MCF 10A (cell line): Measurements from ENCODE around the gene IGBP1. TPM values are rescaled to one million over a fixed set of nuclear protein-coding genes. Genes with fewer than 3 reads are reported as not detected.

ENCODE experiments used
- BruUV-seq: library from RNA; stranded (reverse); fragments of 400-500 nt; replicated peaks from 2 replicates; lab custom pipeline; 2021; lab: Mats Ljungman, UMichigan
- CTCF ChIA-PET: fragments of 300-600 bp; sonication (Branson Sonifier 250); formaldehyde crosslinking; extraction: SDS; loops from one replicate; lab custom pipeline; 2021; ENCODE audit warnings: antibody characterized with exemption, inconsistent platforms; lab: Yijun Ruan, JAX
- POLR2A ChIA-PET: fragments of 300-600, 350-650 bp; sonication (Branson Sonifier 250); formaldehyde crosslinking; extraction: SDS; loops from one replicate; lab custom pipeline; 2020; ENCODE audit warnings: antibody characterized with exemption, inconsistent platforms; lab: Yijun Ruan, JAX
- DNase-seq: peaks from one replicate; pipeline ENCODE4 v3.0.0-alpha.2; 2018; ENCODE audit not compliant: unreplicated experiment
- H3K27ac Mint-ChIP-seq: one replicate; pipeline ENCODE4 v1.8.0; 2022; ENCODE audit warnings: mild to moderate bottlenecking, low read depth, mixed read lengths; ENCODE audit not compliant: unreplicated experiment
- H3K27me3 Mint-ChIP-seq: one replicate; pipeline ENCODE4 v1.8.0; 2022; ENCODE audit warnings: mixed read lengths; ENCODE audit not compliant: insufficient read depth, unreplicated experiment
- H3K36me3 Mint-ChIP-seq: one replicate; pipeline ENCODE4 v1.8.0; 2022; ENCODE audit warnings: mild to moderate bottlenecking, moderate library complexity, mixed read lengths; ENCODE audit not compliant: insufficient read depth, unreplicated experiment
- H3K4me1 Mint-ChIP-seq: one replicate; pipeline ENCODE4 v1.8.0; 2022; ENCODE audit warnings: mixed read lengths; ENCODE audit not compliant: insufficient read depth, unreplicated experiment
- H3K4me3 Mint-ChIP-seq: one replicate; pipeline ENCODE4 v1.8.0; 2022; ENCODE audit warnings: mild to moderate bottlenecking, moderate library complexity, mixed read lengths; ENCODE audit not compliant: unreplicated experiment
- H3K9me3 Mint-ChIP-seq: one replicate; pipeline ENCODE4 v1.8.0; 2022; ENCODE audit warnings: mixed read lengths; ENCODE audit not compliant: unreplicated experiment
- intact Hi-C: fragments of 100-400 bp; cut with micrococcal nuclease; formaldehyde crosslinking; loops from 2 replicates; pipeline ENCODE4 v1.14.1; 2022
- total RNA-seq: library from RNA; stranded (reverse); gene quantifications from 2 replicates; pipeline ENCODE4 v1.2.3, GENCODE V29; 2022
- TF ChIP-seq, protein P1 (sequence below): fragments of 200-600 bp; IDR thresholded peaks from one replicate; pipeline ENCODE4 v1.8.0; 2022; ENCODE audit warnings: antibody characterized with exemption, mild to moderate bottlenecking; ENCODE audit not compliant: unreplicated experiment

IGBP1 gene
- total RNA-seq, 1 experiment from 2014 or later, result 36.3 TPM

GRCh38 chrX:70088751-70089150 is 44.5 kb upstream of the IGBP1 start:
- no peak overlapping the region for H3K27ac Mint-ChIP-seq
- DNase-seq, result no peak
- TF ChIP-seq, protein P1, sequence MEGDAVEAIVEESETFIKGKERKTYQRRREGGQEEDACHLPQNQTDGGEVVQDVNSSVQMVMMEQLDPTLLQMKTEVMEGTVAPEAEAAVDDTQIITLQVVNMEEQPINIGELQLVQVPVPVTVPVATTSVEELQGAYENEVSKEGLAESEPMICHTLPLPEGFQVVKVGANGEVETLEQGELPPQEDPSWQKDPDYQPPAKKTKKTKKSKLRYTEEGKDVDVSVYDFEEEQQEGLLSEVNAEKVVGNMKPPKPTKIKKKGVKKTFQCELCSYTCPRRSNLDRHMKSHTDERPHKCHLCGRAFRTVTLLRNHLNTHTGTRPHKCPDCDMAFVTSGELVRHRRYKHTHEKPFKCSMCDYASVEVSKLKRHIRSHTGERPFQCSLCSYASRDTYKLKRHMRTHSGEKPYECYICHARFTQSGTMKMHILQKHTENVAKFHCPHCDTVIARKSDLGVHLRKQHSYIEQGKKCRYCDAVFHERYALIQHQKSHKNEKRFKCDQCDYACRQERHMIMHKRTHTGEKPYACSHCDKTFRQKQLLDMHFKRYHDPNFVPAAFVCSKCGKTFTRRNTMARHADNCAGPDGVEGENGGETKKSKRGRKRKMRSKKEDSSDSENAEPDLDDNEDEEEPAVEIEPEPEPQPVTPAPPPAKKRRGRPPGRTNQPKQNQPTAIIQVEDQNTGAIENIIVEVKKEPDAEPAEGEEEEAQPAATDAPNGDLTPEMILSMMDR, result no peak

DNA sequence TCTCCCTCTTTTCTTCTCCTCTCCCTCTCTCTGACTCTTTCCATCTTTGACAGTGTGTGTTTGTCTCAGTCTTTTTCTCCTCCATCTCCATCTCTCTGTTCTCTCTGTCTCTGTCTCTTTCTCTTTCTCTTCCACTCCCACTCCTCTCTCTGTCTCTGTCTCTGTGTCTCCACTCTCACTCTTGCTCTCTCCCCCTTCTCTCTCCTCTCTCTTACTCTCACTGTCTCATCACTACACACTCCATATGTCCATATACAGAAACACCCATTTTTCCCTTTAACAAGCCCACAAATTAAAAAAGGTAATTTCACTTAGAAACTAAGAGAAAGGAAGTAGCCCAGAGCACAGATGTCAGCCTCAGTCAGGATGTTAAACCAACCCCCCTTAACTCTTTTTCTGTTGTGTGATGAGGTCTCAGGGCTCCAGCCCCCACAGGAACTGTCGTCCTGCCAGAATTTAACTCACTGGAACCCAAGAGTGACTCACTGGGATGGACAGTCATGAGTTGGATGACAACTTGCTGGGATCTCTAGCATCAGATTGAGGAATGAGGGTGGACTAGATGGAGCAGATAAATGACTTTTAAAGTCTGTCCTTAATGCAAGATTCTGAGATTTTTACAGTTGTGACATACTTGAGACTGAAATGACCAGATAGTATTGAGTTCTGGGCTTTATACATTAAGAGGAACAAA is 43.5 kb upstream of the IGBP1 start:
- intact Hi-C loops, result no loop called here
- ChIA-PET POLR2A (no interaction called here), CTCF (interaction anchor here (0.5 to 4.8 kb wide), 2 partner anchors 7 to 60 kb away, joined by 3 to 26 read pairs; no protein-coding TSS in a partner anchor)
- no TSS peak for BruUV-seq
- Mint-ChIP-seq H3K27ac (no peak overlapping the region), H3K9me3 (no peaks in the 10 kb centered on the region), H3K4me1 (no peaks in the 10 kb centered on the region), H3K36me3 (no peaks in the 10 kb centered on the region), H3K27me3 (peaks cover 27% of the 10 kb centered on the region), H3K4me3 (no peak overlapping the region)
- peak; percentile 15 for DNase-seq
- TF ChIP-seq, protein P1, result no peak

More at GRCh38 chrX:70088751-70089150, 44.5 kb upstream of the IGBP1 start:
- Mint-ChIP-seq H3K27me3 (peaks cover 37% of the 10 kb centered on the region), H3K4me3 (no peak overlapping the region), H3K9me3 (no peaks in the 10 kb centered on the region), H3K4me1 (no peaks in the 10 kb centered on the region), H3K36me3 (no peaks in the 10 kb centered on the region)
- CTCF ChIA-PET, result interaction anchor here (0.6 to 4.8 kb wide), 3 partner anchors 8 to 470 kb away, joined by 3 to 26 read pairs (median 4); no protein-coding TSS in a partner anchor
- intact Hi-C loops, result no loop called here
- POLR2A ChIA-PET, result no interaction called here
- BruUV-seq, result no TSS peak

- no peak for DNase-seq
- intact Hi-C loops, result no loop called here
- Mint-ChIP-seq H3K9me3 (no peaks in the 10 kb centered on the region), H3K27me3 (peaks cover 37% of the 10 kb centered on the region), H3K4me1 (no peaks in the 10 kb centered on the region), H3K27ac (no peak overlapping the region), H3K4me3 (no peak overlapping the region), H3K36me3 (no peaks in the 10 kb centered on the region)
- TF ChIP-seq, protein P1, result no peak
- POLR2A ChIA-PET, result no interaction called here
- CTCF ChIA-PET, result interaction anchor here (0.6 to 7.1 kb wide), 7 partner anchors 41 to 649 kb away, joined by 3 to 92 read pairs (median 5); no protein-coding TSS in a partner anchor
- BruUV-seq, result no TSS peak
Observed at GRCh38 chrX:70092247-70092646, 41.0 kb upstream of the IGBP1 start.

DNA sequence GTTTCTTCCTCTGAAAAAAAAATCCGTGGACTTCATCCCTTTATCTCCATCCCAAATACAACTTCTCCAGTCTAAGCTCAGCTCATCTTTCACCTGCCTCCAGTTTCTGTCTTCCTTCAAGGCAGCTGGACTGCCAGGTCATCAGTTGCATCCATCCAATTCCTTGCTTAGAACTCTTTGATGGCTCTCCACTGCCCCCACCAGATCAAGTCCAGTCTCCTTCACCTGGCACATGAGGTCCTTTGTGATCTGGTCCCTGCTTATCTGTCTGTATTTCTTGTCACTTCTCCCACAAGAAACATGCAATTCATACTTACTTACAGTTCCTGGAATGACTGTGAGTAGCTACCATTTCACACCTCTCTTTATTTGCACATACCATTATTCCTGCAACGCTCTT is 37.2 kb upstream of the IGBP1 start:
- DNase-seq, result peak; percentile 51
- intact Hi-C loops, result loop anchor here (5.0 kb wide), 6 partner anchors 64 to 1274 kb away; partner anchors contain the start of gene EDA
- no TSS peak for BruUV-seq

More for the DNA sequence above, 37.2 kb upstream of the IGBP1 start:
- POLR2A ChIA-PET, result interaction anchor here (0.7 to 1.3 kb wide), 2 partner anchors 237 to 603 kb away, joined by 6 read pairs; no protein-coding TSS in a partner anchor
- H3K27me3 Mint-ChIP-seq, result peaks cover 24% of the 10 kb centered on the region
- H3K4me1 Mint-ChIP-seq, result no peaks in the 10 kb centered on the region
- TF ChIP-seq, protein P1, result peak; percentile 39
- no peaks in the 10 kb centered on the region for H3K9me3 Mint-ChIP-seq
- no peak overlapping the region for H3K27ac Mint-ChIP-seq
- CTCF ChIA-PET, result interaction anchor here (0.6 to 7.1 kb wide), 32 partner anchors 9 to 1155 kb away, joined by 3 to 197 read pairs (median 4); partner anchors contain the start of genes IGBP1 and OTUD6A
- H3K36me3 Mint-ChIP-seq, result no peaks in the 10 kb centered on the region
- H3K4me3 Mint-ChIP-seq, result no peak overlapping the region
